WTC11 (cell line): ENCODE results near the gene CCSER1. TPM values are rescaled to one million over a fixed set of nuclear protein-coding genes. Genes with fewer than 3 reads are reported as not detected.

Experiments
- ATAC-seq: fragments of 200-7000 bp; cut with Tn5 transposase; 2 replicates; pipeline ENCODE4 v1.10.0; 2021; ENCODE audit warnings: mild to moderate bottlenecking, moderate library complexity
- CTCF ChIA-PET: fragments of 300-600 bp; sonication (Branson Sonifier 250); formaldehyde crosslinking; loops from one replicate; lab custom pipeline; 2021; ENCODE audit warnings: antibody characterized with exemption; lab: Charles Lee
- POLR2A ChIA-PET: fragments of 350-600 bp; sonication (Branson Sonifier 250); formaldehyde crosslinking; loops from one replicate; lab custom pipeline; 2021; ENCODE audit warnings: antibody characterized with exemption; lab: Charles Lee
- DNase-seq: peaks from one replicate; pipeline ENCODE4 v3.0.0; 2021; ENCODE audit warnings: low spot score
- H3K27ac Mint-ChIP-seq: 2 replicates; pipeline ENCODE4 v1.8.0; 2021; ENCODE audit warnings: mixed read lengths
- H3K27me3 Mint-ChIP-seq: 2 replicates; pipeline ENCODE4 v1.8.0; 2021; ENCODE audit warnings: low read depth, mild to moderate bottlenecking, moderate library complexity, mixed read lengths
- H3K36me3 Mint-ChIP-seq: 2 replicates; pipeline ENCODE4 v1.8.0; 2021; ENCODE audit warnings: mixed read lengths
- H3K4me1 Mint-ChIP-seq: 2 replicates; pipeline ENCODE4 v1.8.0; 2022; ENCODE audit warnings: mixed read lengths
- H3K4me3 Mint-ChIP-seq: 2 replicates; pipeline ENCODE4 v1.8.0; 2021; ENCODE audit warnings: mild to moderate bottlenecking, moderate library complexity, mixed read lengths
- H3K9me3 Mint-ChIP-seq: 2 replicates; pipeline ENCODE4 v1.8.0; 2021; ENCODE audit warnings: mixed read lengths
- CBFB ChIP-seq: sonication (generic); formaldehyde crosslinking; IDR thresholded peaks from 2 replicates; pipeline ENCODE4 v1.8.1; 2022; ENCODE audit warnings: mild to moderate bottlenecking, low read depth, missing genetic modification reagents
- CREM ChIP-seq: sonication (generic); formaldehyde crosslinking; IDR thresholded peaks from 2 replicates; pipeline ENCODE4 v1.8.1; 2022; ENCODE audit warnings: mild to moderate bottlenecking, missing genetic modification reagents, moderate library complexity
- ELF4 ChIP-seq: sonication (generic); formaldehyde crosslinking; IDR thresholded peaks from 2 replicates; pipeline ENCODE4 v1.8.1; 2022; ENCODE audit warnings: low read depth, mild to moderate bottlenecking, moderate library complexity, missing genetic modification reagents
- ESRRA ChIP-seq: sonication (generic); formaldehyde crosslinking; IDR thresholded peaks from 2 replicates; pipeline ENCODE4 v1.8.1; 2022; ENCODE audit warnings: mild to moderate bottlenecking, missing genetic modification reagents, borderline replicate concordance
- ETV6 ChIP-seq: sonication (generic); formaldehyde crosslinking; IDR thresholded peaks from 2 replicates; pipeline ENCODE4 v1.8.1; 2022; ENCODE audit warnings: mild to moderate bottlenecking, missing genetic modification reagents
- GTF2I ChIP-seq: fragments of 250-450 bp; sonication (Bioruptor Pico); conservative IDR thresholded peaks from 2 replicates; pipeline ENCODE4 v1.4.0; 2021; ENCODE audit warnings: mild to moderate bottlenecking
- JAZF1 ChIP-seq: fragments of 250-450 bp; sonication (Bioruptor Pico); IDR thresholded peaks from 2 replicates; pipeline ENCODE4 v1.9.0; 2021; ENCODE audit warnings: moderate library complexity, mild to moderate bottlenecking, inconsistent platforms
- JUN ChIP-seq: sonication (generic); formaldehyde crosslinking; IDR thresholded peaks from 2 replicates; pipeline ENCODE4 v1.8.0; 2023; ENCODE audit warnings: mild to moderate bottlenecking, missing genetic modification reagents
- KAT7 ChIP-seq: sonication (generic); formaldehyde crosslinking; IDR thresholded peaks from 2 replicates; pipeline ENCODE4 v1.8.1; 2023; ENCODE audit warnings: missing genetic modification reagents, mild to moderate bottlenecking, borderline replicate concordance
- NFE2L1 ChIP-seq: sonication (generic); formaldehyde crosslinking; IDR thresholded peaks from 2 replicates; pipeline ENCODE4 v1.8.1; 2023; ENCODE audit warnings: missing genetic modification reagents
- SOX15 ChIP-seq: fragments of 250-450 bp; sonication (Bioruptor Pico); IDR thresholded peaks from 2 replicates; pipeline ENCODE4 v1.9.0; 2021; ENCODE audit warnings: mild to moderate bottlenecking
- SP1 ChIP-seq: sonication (generic); formaldehyde crosslinking; conservative IDR thresholded peaks from 2 replicates; pipeline ENCODE4 v1.8.1; 2022; ENCODE audit warnings: missing genetic modification reagents
- ZNF263 ChIP-seq: sonication (generic); formaldehyde crosslinking; IDR thresholded peaks from 2 replicates; pipeline ENCODE4 v1.8.1; 2022; ENCODE audit warnings: low read depth, mild to moderate bottlenecking, moderate library complexity, missing genetic modification reagents
- ZNF423 ChIP-seq: fragments of 250-450 bp; sonication (Bioruptor Pico); IDR thresholded peaks from 2 replicates; pipeline ENCODE4 v2.1.2; 2022; ENCODE audit warnings: mild to moderate bottlenecking, moderate library complexity
- total RNA-seq: library from RNA; stranded (reverse); gene quantifications from 3 replicates; pipeline ENCODE4 v1.2.3, GENCODE V29; 2021
- TF ChIP-seq, protein P1 (sequence below): sonication (generic); formaldehyde crosslinking; conservative IDR thresholded peaks from 2 replicates; pipeline ENCODE4 v1.8.1; 2023; ENCODE audit warnings: mild to moderate bottlenecking, low read depth, missing genetic modification reagents, moderate library complexity
- TF ChIP-seq, protein P2 (sequence below): fragments of 250-450 bp; sonication (Bioruptor Pico); IDR thresholded peaks from 2 replicates; pipeline ENCODE4 v1.9.0; 2021; ENCODE audit warnings: mild to moderate bottlenecking
- TF ChIP-seq, protein P3 (sequence below): sonication (generic); formaldehyde crosslinking; IDR thresholded peaks from 2 replicates; pipeline ENCODE4 v1.8.0; 2022; ENCODE audit warnings: mild to moderate bottlenecking, missing genetic modification reagents
- TF ChIP-seq, protein P4 (sequence below): sonication (generic); formaldehyde crosslinking; IDR thresholded peaks from 2 replicates; pipeline ENCODE4 v1.8.1; 2022; ENCODE audit warnings: low read depth, missing genetic modification reagents, borderline replicate concordance
- TF ChIP-seq, protein P5 (sequence below): fragments of 250-450 bp; sonication (Bioruptor Pico); conservative IDR thresholded peaks from 2 replicates; pipeline ENCODE4 v1.9.0; 2021; ENCODE audit warnings: mild to moderate bottlenecking
- TF ChIP-seq, protein P6 (sequence below): sonication (generic); formaldehyde crosslinking; IDR thresholded peaks from 2 replicates; pipeline ENCODE4 v1.8.1; 2022; ENCODE audit warnings: mild to moderate bottlenecking, moderate library complexity, missing genetic modification reagents
- TF ChIP-seq, protein P7 (sequence below): sonication (generic); formaldehyde crosslinking; IDR thresholded peaks from 2 replicates; pipeline ENCODE4 v1.8.0; 2023; ENCODE audit warnings: missing genetic modification reagents
- TF ChIP-seq, protein P8 (sequence below): fragments of 200-600 bp; IDR thresholded peaks from 2 replicates; pipeline ENCODE4 v1.8.0; 2022; ENCODE audit warnings: antibody characterized with exemption

Gene CCSER1
- total RNA-seq, 1 experiment from 2014 or later: 0.87 TPM

DNA sequence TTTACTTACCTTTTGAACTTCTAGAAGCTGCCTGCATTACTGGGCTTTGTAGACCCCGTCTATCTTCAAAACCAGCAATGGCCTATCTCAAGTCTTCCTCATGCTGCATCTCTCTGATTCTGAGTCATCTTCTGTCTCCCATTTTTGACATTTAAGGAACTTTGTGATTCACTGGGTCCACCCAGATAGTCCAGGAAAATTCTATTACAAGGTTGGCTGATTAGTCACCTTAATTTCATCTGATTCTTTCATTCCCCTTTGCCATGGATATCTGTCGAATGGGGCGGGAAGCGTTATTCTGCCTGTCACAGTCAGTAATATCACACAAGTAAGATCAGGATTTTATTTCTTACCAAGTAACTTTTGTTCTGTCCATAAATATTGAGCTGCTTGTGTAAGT lies 618.0 kb downstream of the CCSER1 start (continued):
- TF ChIP-seq, protein P1, sequence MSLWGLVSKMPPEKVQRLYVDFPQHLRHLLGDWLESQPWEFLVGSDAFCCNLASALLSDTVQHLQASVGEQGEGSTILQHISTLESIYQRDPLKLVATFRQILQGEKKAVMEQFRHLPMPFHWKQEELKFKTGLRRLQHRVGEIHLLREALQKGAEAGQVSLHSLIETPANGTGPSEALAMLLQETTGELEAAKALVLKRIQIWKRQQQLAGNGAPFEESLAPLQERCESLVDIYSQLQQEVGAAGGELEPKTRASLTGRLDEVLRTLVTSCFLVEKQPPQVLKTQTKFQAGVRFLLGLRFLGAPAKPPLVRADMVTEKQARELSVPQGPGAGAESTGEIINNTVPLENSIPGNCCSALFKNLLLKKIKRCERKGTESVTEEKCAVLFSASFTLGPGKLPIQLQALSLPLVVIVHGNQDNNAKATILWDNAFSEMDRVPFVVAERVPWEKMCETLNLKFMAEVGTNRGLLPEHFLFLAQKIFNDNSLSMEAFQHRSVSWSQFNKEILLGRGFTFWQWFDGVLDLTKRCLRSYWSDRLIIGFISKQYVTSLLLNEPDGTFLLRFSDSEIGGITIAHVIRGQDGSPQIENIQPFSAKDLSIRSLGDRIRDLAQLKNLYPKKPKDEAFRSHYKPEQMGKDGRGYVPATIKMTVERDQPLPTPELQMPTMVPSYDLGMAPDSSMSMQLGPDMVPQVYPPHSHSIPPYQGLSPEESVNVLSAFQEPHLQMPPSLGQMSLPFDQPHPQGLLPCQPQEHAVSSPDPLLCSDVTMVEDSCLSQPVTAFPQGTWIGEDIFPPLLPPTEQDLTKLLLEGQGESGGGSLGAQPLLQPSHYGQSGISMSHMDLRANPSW: no peak
- no peak for TF ChIP-seq ETV6 (CRISPR knock-in tag)
- TF ChIP-seq, protein P2, sequence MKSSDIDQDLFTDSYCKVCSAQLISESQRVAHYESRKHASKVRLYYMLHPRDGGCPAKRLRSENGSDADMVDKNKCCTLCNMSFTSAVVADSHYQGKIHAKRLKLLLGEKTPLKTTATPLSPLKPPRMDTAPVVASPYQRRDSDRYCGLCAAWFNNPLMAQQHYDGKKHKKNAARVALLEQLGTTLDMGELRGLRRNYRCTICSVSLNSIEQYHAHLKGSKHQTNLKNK: no peak
- TF ChIP-seq JAZF1: no peak

DNA sequence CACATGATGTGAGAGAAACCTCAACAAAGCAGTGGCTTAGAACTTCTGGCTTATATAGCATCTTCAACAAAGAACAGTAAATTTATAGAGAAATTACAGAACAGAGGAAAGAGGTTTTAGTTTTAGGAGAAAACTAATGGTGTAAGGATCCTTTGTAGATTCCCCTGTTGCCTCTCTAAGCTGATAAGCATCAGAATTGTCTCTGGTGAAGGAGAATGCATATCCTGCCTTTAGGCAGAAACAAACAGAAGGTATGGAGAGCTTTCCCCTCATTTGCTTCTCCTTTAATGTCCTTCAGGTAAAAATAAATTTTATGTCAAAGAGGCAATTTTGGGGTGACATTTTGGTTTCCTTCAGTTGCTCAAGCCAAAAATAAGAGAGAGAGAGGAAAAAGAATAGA lies 625.9 kb downstream of the CCSER1 start:
- POLR2A ChIA-PET: no interaction called here
- no peak for TF ChIP-seq ELF4
- TF ChIP-seq, protein P3, sequence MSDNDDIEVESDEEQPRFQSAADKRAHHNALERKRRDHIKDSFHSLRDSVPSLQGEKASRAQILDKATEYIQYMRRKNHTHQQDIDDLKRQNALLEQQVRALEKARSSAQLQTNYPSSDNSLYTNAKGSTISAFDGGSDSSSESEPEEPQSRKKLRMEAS: no peak
- TF ChIP-seq ZNF423 (CRISPR knock-in tag): no peak
- TF ChIP-seq, protein P4, sequence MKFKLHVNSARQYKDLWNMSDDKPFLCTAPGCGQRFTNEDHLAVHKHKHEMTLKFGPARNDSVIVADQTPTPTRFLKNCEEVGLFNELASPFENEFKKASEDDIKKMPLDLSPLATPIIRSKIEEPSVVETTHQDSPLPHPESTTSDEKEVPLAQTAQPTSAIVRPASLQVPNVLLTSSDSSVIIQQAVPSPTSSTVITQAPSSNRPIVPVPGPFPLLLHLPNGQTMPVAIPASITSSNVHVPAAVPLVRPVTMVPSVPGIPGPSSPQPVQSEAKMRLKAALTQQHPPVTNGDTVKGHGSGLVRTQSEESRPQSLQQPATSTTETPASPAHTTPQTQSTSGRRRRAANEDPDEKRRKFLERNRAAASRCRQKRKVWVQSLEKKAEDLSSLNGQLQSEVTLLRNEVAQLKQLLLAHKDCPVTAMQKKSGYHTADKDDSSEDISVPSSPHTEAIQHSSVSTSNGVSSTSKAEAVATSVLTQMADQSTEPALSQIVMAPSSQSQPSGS (CRISPR knock-in tag): no peak
- TF ChIP-seq, protein P5, sequence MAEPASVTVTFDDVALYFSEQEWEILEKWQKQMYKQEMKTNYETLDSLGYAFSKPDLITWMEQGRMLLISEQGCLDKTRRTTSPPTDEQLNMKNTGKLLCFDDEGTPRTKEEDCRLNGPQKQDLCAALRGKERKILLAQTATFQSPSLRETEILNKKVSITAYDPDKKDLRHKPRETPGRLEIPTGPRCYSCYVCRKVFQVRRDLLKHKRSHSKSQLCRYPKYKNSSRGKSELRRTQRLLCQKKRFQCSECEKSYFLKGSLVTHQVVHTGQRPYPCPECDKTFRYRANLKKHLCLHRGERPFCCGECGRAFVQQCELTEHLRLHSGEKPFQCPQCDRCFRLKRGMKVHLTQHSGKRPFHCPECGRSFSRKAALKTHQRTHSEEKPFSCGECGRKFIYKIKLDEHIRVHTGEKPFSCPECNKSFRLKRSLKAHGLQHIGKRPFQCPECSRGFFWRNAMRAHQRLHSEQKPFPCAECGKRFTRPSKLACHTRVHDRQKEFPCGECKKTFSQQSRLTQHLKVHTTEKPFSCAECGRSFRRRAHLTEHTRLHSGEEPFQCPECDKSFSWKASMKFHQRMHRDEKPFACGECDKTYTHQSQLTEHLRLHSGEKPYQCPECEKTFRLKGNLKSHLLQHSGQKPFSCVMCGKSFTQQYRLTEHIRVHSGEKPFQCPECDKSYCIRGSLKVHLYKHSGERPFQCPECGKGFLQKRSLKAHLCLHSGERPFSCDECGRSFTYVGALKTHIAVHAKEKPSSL (CRISPR knock-in tag): no peak
- TF ChIP-seq KAT7 (CRISPR knock-in tag): no peak
- no peak for TF ChIP-seq SP1 (CRISPR knock-in tag)
- TF ChIP-seq ZNF263 (CRISPR knock-in tag): no peak
- no peak for TF ChIP-seq SOX15 (CRISPR knock-in tag)
- TF ChIP-seq, protein P6, sequence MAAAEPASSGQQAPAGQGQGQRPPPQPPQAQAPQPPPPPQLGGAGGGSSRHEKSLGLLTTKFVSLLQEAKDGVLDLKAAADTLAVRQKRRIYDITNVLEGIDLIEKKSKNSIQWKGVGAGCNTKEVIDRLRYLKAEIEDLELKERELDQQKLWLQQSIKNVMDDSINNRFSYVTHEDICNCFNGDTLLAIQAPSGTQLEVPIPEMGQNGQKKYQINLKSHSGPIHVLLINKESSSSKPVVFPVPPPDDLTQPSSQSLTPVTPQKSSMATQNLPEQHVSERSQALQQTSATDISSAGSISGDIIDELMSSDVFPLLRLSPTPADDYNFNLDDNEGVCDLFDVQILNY (CRISPR knock-in tag): no peak
- TF ChIP-seq GTF2I (CRISPR knock-in tag): no peak
- no peak for TF ChIP-seq NFE2L1 (CRISPR knock-in tag)
- TF ChIP-seq ESRRA (CRISPR knock-in tag): no peak
- TF ChIP-seq CBFB (CRISPR knock-in tag): no peak
- TF ChIP-seq CREM (CRISPR knock-in tag): no peak
- TF ChIP-seq JUN (CRISPR knock-in tag): no peak
- TF ChIP-seq, protein P7, sequence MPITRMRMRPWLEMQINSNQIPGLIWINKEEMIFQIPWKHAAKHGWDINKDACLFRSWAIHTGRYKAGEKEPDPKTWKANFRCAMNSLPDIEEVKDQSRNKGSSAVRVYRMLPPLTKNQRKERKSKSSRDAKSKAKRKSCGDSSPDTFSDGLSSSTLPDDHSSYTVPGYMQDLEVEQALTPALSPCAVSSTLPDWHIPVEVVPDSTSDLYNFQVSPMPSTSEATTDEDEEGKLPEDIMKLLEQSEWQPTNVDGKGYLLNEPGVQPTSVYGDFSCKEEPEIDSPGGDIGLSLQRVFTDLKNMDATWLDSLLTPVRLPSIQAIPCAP (CRISPR knock-in tag): no peak
- TF ChIP-seq, protein P8, sequence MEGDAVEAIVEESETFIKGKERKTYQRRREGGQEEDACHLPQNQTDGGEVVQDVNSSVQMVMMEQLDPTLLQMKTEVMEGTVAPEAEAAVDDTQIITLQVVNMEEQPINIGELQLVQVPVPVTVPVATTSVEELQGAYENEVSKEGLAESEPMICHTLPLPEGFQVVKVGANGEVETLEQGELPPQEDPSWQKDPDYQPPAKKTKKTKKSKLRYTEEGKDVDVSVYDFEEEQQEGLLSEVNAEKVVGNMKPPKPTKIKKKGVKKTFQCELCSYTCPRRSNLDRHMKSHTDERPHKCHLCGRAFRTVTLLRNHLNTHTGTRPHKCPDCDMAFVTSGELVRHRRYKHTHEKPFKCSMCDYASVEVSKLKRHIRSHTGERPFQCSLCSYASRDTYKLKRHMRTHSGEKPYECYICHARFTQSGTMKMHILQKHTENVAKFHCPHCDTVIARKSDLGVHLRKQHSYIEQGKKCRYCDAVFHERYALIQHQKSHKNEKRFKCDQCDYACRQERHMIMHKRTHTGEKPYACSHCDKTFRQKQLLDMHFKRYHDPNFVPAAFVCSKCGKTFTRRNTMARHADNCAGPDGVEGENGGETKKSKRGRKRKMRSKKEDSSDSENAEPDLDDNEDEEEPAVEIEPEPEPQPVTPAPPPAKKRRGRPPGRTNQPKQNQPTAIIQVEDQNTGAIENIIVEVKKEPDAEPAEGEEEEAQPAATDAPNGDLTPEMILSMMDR: no peak
- no peak for TF ChIP-seq JAZF1
- no peak for TF ChIP-seq ETV6 (CRISPR knock-in tag)
- ATAC-seq (peak; percentile 72), DNase-seq (no peak)
- no peak overlapping the region for H3K4me3 Mint-ChIP-seq
- no peak overlapping the region for H3K27ac Mint-ChIP-seq
- no peaks in the 10 kb centered on the region for H3K27me3 Mint-ChIP-seq
- H3K4me1 Mint-ChIP-seq: peaks cover 34% of the 10 kb centered on the region
- peaks cover 9% of the 10 kb centered on the region for H3K9me3 Mint-ChIP-seq
- peaks cover 10% of the 10 kb centered on the region for H3K36me3 Mint-ChIP-seq
- CTCF ChIA-PET: no interaction called here
